Right kidney (tissue), 1 donor: Measurements from ENCODE around the gene FOXJ1.

Experiments used
- DNase-seq: peaks from one replicate; pipeline ENCODE4 v3.0.0-alpha.2; 2016

FOXJ1 gene

DNA sequence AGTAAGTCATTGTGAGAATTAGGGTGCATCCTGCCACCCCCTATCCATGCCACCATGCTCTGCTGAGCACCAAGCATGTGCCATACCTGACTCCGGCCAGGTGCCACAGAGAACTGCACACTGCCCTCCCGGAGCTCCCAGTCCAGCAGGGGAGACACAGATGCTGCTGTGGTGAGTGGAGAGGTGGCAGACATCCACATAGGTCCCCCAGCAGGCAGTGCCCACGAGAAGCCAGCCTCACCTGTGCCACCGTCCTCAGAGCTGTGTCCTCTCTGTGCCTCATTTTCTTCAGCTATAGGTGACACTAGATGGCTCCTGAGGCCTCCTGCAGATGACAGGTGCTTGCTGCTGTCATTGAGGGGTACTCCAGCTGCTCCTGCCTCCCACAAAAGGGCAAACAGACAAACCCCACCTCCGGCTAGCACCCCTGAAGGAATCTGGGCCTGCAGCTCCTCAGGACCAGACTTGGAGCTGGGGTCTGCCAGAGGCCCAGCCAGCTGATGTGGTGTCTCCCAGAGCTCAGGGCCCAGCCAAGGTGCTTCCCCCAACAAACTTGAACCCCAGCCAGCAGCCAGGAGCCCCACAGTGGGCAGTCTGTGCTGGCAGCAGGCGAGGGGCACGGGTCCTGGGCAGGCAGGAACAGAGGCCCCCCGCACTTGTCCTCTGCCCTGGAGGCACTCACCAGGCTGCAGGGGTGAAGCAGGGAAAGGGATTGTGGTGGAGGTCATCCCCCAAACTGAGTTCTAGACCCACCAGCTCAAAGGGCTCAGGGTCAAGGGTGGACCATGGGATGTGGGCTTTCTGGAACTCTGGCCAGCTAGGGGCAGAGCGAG lies 17.1 kb downstream of the FOXJ1 start:
- DNase-seq: no peak

DNA sequence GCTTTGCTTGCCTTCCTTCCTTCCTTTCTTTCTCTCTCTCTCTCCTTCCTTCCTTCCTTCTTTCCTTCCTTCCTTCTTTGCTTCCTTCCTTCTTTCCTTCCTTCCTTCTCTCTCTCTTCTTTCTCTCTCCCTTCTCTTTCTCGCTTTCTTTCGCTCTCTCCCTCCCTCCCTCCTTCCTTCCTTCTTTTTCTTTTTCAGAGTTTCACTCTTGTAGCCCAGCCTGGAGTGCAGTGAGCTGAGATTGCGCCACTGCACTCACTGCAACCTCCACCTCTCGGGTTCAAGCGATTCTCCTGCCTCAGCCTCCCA lies 17.9 kb downstream of the FOXJ1 start:
- DNase-seq: peak; percentile 10

DNA sequence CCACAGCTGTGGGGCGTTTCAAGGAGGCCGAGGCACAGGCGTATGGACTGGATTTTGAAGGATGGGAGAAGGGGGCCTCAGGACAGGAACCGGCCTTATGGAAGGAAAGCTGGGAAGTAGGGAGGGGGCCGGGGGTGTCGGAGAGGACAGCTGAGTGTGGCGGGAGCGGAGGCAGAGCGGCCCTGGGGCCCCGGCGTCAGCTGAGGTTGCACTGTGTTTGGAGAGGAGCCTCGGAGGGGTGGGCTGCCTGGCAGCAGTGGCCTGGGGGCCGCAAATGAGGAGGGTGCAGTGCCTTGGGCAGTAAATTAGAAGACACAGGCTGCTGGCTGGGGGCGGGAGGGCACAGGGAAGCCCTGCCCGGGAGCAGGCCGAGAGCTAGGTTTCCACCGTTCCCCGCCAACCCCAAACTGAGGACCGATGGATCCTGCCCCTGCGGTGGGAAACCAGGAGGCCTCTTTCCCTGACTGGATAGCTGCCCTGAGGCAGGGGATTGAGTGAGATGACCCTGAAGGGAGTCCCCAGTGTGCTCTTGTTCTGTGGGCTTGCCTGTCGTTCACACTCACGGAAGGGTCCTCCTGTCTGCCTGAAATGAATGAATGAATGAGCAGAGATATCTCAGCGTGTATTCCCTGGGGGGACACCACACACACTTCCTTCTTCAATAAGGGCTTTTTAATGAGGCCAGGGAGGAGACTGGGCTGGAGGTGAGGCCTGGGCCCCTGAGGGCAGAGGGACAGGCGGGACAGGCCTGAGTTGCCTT lies 18.4 kb downstream of the FOXJ1 start:
- DNase-seq: peak; percentile 65

DNA sequence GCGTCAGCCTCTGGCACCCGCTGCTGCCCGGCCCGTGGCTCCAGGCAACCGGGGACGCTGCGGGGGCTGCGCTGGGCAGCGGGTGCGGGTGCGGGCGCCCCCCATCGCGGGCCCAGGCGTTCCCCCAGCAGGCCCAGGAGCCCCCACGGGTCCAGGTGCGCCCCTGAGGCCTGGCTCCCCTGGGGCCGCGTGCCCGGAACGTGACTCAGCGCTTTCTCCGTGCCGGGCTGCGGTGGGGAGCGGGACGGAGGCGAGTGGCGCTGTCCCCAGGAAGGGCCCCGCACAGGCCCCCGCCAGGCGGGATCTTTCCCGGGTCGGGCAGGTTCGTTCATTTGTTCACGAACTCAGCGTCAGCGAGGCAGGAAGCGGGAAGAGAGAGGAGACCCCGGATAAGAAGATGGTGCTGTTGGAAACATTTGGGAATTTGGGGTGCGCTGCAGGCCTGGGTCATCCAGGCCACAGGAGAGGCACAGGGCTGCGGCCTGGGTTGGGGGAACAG lies 19.1 kb downstream of the FOXJ1 start:
- DNase-seq: no peak

DNA sequence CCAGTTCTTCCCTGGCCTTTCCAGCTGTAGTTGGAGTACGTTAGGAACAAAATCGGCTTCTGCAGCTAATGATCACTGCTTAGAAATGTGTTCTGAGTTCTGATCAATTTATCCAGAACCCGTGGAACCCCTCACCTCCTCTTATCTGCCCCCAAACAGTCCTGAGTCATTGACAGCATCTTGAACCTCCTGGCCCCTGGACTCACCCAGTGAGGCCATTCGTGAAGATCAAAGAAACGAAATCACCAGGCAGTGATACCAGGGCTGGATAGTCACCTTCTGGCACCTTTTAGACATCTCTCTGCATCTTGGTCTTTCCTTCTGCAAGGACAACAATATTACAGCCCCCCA lies 20.4 kb downstream of the FOXJ1 start:
- no peak for DNase-seq

DNA sequence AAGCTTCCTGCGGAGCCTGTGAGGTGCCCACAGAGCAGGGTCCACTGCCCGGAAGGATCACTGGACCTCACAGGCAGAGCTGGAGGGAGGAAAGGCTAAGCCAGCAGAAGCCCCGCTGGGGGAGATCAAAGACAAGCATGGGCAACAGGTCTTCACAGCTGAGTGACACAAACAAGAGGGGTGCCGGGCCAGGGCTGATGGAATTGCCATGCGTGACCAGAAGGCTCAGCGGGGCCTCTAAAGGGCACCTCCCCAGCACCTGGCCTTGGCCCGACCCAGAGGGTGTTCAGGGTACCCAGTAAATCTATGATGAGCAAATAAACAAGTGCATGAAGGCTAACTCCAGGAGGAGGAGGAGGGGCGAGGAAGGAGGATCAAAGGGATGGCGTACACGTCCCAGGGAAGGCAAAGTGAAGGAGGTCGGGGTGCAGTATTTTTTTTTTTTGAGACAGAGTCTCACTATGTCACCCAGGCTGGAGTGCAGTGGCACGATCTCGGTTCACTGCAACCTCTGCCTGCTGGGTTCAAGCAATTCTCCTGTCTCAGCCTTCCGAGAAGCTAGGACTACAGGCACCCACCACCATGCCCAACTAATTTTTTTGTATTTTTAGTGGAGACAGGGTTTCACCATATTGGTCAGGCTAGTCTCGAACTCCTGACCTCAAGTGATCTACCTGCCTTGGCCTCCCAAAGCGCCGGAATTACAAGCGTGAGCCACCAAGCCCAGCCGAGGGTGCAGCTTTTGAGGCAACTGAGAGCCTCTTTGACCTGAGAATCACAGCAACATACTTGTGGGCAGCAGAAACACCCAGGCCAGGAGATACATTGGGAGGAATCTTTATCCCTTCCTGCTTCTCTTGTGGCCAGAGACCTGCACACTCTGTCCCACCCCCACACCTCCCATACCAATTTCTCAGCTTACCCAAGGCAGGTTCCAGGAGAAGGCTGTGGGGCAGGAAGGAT lies 21.4 kb downstream of the FOXJ1 start:
- DNase-seq: peak; percentile 46

DNA sequence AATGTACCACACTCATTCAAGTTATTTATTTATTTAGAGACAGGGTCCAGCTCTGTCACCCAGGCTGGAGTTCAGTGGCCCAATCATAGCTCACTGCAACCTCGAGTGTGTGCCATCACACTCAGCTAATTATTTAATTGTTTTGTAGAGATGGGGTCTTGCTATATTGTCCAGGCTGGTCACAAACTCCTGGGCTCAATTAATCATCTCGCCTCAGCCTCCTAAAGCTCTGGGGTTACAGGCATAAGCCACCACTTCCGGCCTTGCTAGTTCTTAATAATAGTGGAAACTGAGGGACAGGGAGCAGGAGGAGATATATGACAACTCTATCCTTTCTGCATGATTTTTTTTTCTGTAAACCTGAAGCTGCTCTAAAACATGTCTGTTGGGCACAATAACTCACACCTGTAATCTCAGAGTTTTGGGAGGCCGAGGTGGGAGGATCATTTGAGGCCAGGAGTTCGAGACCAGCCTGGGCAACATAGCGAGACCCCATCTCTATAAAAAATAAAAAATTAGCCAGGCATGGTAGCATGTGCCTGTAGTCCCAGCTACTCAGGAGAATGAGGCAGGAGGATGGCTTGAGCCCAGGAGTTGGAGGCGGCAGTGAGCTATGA lies 25.8 kb downstream of the FOXJ1 start:
- DNase-seq: no peak

DNA sequence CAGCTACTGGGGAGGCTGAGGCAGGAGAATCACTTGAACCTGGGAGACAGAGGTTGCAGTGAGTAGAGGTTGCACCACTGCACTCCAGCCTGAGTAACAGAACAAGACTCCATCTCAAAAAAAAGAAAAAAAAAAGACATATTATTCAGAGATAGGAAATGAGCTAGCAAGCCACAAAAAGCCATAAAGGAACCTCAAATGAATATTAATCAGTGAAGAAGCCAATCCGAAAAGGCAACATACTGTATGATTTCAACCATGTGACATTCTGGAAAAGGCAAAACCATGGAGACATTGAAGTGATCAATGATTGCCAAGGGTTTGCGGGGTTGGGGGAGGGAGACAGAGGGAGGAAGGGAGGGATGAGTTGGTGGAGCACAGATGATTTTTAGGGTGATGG lies 29.1 kb downstream of the FOXJ1 start:
- DNase-seq: no peak

DNA sequence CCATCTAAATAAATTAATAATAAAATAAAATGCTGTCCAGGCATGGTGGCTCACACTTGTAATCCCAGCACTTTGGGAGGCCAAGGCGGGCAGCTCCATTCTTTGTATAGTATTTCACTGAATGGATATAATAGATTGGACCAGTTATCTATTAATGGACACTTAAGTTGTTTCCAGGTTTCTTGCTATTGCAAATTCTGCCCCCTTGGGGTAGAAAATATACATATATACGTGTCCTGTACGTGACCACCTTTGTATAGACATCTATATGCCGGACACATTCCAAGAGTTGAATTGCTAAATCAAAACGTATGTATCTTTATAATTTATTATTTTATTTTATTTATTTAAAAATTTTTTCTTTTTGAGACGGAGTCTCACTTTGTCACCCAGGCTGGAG lies 33.5 kb downstream of the FOXJ1 start:
- DNase-seq: no peak

DNA sequence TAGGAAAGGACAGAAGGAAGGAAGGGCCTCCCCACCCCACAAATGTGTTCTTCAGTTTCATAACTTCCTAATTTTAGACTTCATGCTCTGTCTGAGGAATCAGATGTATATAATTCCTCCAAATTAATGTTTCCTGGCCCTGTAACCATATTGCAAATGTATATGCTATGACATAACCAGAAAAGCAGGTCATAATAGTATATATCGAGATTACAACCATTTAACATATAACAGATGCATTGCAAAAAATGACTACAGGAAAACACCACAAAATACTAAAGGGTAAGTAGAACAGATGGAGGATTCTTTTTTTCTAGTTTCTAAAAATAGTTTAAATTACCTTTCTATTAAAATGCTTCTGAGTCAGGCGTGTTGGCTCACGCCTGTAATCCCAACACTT lies 34.3 kb downstream of the FOXJ1 start:
- DNase-seq: no peak

DNA sequence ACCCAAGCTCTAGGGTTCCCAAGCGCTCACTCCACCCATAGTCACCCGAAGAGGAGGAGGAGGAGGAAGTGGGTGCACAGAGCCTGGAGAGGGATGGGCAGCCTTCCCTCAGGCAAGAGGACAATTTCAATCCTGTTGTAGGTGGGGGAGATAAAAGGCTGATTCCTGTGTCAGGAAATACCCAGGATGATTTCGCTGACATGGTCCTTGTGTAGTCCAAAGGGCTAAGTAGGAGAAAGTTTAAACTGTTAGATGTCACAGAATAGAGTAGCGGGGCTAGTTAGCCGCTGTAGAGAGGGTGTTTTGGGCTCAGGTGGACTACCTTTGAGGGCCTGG lies 36.2 kb downstream of the FOXJ1 start:
- no peak for DNase-seq

DNA sequence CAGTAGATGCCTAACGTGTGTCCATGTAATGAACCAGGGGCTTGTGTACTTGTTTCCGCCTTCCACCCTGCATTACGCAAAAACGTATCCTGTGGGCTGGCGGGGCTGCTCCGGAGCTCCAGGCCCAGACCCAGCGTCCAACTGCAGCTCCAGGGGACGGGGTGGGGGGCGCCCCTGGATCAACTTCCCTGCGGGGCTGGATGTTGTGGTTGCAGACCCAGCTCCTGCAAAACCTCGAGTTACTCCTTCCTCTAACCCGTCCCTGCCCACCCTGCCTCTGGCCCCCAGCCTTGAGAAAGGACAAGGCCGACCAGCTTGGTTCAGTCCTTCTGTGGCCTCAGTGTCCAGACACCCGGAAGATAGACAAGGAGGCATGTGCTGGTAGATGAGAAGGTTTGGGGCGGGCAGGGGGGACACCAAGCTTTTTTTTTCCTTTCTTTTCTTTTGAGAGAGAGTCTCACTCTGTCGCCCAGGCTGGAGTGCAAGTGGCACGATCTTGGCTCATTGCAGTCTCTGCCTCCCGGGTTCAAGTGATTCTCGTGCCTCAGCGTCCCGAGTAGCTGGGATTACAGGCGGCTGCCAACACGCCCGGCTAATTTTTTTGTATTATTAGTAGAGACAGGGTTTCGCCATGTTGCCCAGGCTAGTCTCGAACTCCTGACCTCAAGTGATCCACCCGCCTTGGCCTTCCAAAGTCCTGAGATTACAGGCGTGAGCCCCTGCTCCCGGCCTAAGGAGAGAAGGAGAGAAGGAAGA lies 36.7 kb downstream of the FOXJ1 start:
- DNase-seq: no peak

DNA sequence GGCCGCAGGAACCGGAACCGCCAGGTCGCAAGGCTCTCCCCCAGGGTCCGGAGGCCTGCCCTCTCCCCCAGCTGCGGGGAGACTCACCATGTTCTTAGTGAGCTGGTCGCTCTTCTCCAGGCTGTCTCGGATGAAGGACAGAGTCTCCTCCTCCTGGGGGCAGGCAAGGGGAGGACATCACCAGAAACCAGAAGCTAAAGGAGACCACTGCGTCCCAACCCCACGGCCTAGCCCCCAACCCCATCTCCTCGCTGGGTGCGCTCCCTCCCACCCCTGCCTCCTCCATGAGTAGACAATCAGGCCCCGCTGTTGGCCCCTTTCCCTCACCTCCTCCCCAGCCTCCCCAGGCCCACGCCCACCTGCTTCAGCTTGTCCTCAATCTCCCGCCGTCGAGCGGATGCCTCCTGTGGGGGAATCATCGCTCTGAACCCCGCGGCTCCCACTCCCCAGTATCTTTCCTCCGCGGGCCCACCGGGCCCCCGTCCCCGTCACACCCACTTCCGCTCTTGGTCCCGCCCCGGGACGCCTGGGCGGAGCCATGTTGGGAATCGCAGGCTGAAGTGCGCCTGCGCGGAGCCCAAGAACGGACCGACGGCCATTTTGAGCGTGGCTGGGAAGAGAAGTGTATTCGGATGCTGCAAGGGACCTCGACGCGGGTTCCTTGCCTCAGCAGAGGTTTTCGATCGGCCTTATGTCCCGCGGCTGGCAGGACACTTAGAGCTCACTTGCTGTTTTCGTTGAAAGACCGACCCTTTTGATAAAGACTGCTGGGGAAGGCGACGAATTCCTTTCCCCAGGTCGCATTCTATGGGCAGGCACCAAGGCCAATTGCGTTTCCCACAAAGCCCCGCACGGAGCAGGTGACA lies 37.5 kb downstream of the FOXJ1 start, which contains the start of gene EXOC7:
Gene EXOC7 (minus strand): TSS at position 514 of the 866 bp plus-strand sequence. CDS start 95 bp downstream, at position 419.
- DNase-seq: peak; percentile 92

DNA sequence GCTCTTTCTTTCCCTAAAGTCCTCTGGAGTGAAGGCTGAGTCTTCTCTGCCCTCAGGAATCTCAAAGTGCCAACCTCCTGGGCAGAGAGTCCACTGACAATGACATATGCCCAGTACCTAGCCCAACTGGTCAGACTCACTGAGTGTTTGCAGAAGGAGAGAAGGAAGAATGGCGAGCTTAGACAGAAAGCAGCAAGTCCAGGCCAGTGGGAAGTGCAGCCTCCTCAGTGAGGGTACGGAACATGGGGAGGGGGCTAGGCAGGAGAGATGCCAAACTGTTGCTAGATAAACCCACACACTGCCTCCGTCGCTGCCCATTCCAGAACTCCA lies 38.1 kb downstream of the FOXJ1 start:
- no peak for DNase-seq

DNA sequence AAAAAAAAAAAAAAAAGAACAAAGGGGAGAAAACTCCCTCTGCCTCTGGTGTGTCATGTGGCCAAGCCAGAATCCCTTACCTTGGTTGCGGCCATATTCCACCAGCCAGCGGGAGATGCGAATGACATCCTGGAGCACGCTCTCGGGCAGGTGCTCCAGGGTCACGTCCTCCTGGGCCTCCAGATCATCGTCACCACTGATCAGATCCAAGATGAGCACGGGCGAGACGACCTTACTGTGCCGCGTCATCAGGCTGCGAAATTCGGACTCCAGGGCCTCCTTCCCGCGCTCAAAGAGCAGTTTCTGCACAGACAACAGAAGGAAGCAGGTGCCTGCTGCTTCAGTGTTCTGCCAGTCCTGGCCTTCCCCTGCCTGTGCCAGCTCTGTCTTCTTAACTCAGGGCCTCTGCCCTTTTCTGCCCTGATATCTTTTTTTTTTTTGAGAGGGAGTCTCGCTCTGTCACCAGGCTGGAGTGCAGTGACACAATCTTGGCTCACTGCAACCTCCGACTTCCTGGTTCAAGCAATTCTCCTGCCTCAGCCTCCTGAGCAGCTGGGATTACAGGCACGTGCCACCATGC lies 43.2 kb downstream of the FOXJ1 start:
- no peak for DNase-seq

DNA sequence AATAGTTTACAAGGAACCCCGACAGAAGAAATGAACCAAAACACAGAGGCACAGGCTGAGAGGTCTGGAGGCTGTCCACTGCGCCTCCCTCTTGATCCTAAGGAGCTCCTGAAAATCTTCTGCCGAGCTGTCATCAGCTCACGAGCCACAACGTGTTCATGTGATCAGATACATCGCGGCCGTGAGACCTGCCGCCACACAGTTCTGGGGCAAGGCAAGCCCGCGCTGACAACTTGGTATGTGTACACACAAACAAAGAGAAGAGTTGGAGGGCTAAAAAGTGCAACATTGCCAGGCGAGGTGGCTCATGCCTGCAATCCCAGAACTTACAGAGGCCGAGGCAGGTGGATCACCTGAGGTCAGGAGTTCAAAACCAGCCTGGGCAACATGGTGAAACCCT lies 45.1 kb downstream of the FOXJ1 start:
- DNase-seq: no peak

DNA sequence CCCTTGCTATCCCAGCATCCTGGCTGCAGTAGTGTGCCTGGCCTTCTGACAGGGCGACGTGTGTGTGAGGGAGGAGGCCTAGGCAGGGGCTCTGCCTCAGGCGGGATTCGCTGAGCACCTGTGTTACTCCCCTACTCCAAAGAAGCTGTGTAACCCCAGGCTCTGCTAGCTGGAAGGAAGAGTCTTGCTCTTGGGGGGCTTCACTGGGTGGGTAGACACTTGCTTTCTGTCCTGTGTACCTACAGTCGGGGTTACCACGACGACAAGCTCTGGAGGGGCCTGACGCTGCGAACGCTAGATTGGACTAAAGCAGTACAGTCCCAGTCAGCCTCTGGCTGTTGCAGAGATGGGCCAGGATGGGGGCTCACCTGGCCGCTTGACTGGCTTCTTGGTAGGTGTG lies 47.0 kb downstream of the FOXJ1 start:
- no peak for DNase-seq

DNA sequence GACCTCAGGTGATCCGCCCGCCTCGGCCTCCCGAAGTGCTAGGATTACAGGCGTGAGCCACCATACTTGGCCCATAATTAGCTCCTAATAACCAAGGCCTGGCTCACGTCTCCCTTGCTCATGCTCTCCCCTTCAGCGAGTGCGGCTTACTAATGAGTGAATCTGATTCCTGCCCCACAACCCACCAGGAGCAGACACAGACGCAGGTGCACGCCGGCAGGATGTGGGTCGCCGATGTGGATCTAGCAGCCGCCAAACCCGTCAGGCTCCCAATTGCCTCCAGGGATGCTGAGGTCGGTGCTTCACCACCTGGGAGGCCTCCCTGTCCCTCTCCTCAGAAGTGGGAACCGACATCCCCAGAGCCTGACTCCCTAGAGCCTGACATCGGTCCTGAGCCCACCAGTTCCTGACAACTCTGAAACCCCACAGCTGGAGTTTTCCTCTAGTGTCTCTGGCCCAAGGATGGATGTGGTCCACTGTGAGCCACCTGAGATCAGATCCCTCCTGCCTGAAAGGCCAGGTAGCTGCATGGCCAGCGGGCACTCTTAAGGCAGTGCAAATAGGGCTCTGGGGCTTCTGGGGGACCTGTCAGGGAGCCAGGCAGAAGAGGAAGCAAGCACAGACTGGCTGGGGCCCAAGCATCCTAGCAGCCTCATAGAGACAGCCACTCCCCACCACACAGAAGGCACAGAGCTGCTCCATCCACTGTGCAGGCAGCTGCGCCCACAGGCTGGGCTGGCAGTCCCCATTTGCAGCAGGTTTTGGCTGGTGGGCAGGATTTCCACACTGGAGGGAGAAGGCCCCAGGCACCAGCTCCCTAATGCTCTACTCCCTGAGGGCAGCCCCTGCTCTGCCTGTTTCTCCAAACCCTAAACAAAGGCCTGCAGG lies 48.3 kb downstream of the FOXJ1 start:
- DNase-seq: no peak
